Bronchial epithelial cell (primary cell): ENCODE results near the gene ADAM23. TPM values are rescaled to one million over a fixed set of nuclear protein-coding genes. Genes with fewer than 3 reads are reported as not detected.

ENCODE experiments used
- DNase-seq: peaks from one replicate; pipeline ENCODE4 v3.0.0-alpha.2; 2010; ENCODE audit warnings: low read depth
- FAIRE-seq: peaks from 2 replicates; lab custom pipeline; 2011; peaks lifted over from hg19 to GRCh38; lab: Jason Lieb, UNC
- H3K27me3 ChIP-seq: 2 replicates; pipeline ENCODE4 v1.5.1; 2011; ENCODE audit warnings: low read length; ENCODE audit not compliant: control insufficient read depth, insufficient read depth
- H3K36me3 ChIP-seq: 2 replicates; pipeline ENCODE4 v1.5.1; 2011; ENCODE audit warnings: low read length; ENCODE audit not compliant: control insufficient read depth, insufficient read depth
- H3K4me3 ChIP-seq: 2 replicates; pipeline ENCODE4 v1.5.1; 2011; ENCODE audit warnings: mild to moderate bottlenecking, low read depth, low read length, control low read depth
- total RNA-seq: library from RNA; depleted of rRNA; stranded (reverse); fragments of >200 nt; gene quantifications from 2 replicates; pipeline ENCODE4 v1.2.1, GENCODE V29; 2014
- TF ChIP-seq, protein P1 (sequence below): IDR thresholded peaks from 2 replicates; pipeline ENCODE4 v1.5.1; 2011; ENCODE audit warnings: mild to moderate bottlenecking, moderate library complexity, low read length, control low read depth, inconsistent platforms; ENCODE audit not compliant: insufficient read depth, severe bottlenecking

The ADAM23 gene
- total RNA-seq, 1 donor from 2014 or later = under 0.01 TPM

DNA sequence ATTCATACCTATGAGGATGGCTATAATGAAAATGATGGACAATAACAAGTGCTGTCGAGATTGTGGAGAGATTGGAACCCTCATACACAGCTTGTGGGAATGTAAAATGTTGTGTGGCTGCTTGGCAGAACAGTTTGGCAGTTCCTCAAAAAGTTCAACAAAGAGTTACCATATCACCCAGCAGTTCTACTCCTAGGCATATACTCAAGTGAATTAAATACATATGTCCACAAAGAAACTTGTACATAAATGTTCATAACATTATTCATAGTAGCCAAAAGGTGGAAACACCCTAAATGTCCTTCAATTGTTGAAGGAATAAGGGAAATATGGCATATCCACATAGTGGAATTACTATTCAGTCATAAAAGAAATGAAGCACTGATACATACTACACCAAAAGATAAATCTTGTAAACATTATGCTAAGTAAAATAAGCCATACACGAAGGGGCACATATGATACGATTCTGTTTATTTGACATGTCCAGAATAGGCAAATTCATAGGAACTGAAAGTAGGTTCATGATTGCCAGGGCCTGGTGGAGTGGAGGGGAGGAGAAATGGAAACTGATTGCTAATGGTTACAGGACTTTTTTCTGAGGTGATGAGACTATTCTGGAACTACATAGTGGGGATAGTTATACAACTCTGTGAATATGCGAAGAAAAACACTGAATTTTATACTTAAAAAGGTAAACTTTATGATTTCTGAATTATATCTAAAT is 92.1 kb downstream of the ADAM23 start:
- FAIRE-seq = no peak
- TF ChIP-seq, protein P1, sequence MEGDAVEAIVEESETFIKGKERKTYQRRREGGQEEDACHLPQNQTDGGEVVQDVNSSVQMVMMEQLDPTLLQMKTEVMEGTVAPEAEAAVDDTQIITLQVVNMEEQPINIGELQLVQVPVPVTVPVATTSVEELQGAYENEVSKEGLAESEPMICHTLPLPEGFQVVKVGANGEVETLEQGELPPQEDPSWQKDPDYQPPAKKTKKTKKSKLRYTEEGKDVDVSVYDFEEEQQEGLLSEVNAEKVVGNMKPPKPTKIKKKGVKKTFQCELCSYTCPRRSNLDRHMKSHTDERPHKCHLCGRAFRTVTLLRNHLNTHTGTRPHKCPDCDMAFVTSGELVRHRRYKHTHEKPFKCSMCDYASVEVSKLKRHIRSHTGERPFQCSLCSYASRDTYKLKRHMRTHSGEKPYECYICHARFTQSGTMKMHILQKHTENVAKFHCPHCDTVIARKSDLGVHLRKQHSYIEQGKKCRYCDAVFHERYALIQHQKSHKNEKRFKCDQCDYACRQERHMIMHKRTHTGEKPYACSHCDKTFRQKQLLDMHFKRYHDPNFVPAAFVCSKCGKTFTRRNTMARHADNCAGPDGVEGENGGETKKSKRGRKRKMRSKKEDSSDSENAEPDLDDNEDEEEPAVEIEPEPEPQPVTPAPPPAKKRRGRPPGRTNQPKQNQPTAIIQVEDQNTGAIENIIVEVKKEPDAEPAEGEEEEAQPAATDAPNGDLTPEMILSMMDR = no peak
- H3K36me3 ChIP-seq = no peaks in the 10 kb centered on the region
- H3K27me3 ChIP-seq = no peaks in the 10 kb centered on the region
- no peak overlapping the region for H3K4me3 ChIP-seq
- no peak for DNase-seq

DNA sequence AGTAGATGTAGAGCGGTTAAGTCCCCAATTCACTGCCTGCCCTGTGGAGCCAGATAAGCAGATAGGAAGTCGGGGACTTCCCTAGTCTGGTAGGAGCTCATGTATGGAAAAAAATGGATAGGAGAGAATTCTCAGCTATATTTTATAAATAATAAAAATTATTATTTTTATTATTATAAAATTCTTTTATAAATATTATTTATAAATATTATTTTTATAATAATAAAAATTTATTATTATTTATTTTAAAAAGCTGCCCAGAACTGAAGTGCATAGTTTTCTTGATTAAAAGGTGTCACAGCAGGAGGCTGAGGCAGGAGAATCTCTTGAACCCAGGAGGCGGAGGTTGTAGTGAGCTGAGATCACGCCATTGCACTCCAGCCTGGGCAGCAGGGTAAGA is 97.4 kb downstream of the ADAM23 start:
- no peak for DNase-seq
- Histone ChIP-seq H3K27me3 (no peaks in the 10 kb centered on the region), H3K4me3 (no peak overlapping the region), H3K36me3 (no peaks in the 10 kb centered on the region)
- TF ChIP-seq, protein P1 = no peak
- FAIRE-seq = no peak

DNA sequence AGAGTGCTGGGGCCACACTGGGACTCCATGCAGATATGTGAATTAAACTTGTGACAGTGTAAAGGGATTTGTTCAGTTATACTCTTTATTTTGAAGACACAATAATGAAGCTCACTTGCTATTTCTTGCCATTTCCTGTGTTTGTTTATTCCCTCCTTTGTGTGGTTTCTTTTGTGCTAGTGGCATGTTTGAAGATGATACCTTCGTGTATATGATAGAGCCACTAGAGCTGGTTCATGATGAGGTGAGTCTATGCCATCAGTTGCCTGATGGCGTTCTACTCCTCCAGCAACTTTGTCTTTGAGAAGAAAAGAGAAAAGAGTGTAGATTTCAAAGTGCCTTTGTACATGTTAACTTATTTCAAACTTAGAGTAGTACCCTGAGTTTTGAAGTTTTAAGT is 99.7 kb downstream of the ADAM23 start:
- H3K4me3 ChIP-seq = no peak overlapping the region
- no peaks in the 10 kb centered on the region for H3K36me3 ChIP-seq
- FAIRE-seq = no peak

DNA sequence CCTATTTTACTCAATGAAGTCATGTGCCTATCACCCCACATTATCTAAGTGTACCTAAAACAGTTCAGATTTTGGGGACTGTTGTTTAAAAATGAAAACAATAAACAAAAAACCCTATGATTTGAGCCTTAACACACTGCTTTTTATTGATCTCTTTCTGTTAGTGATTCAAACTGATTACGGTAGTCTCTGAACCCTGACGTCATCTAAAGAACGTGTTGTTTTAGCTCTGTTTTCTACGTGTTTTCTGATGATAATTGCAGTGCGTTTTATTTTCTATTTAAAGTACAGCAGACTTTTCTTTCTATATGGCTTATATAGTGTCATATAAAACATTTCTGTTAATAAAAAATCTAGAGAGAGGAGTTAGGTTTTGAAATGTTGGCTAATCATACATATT is 105.1 kb downstream of the ADAM23 start:
- Histone ChIP-seq H3K4me3 (no peak overlapping the region), H3K36me3 (no peaks in the 10 kb centered on the region), H3K27me3 (no peaks in the 10 kb centered on the region)
- DNase-seq (no peak), FAIRE-seq (no peak)
- TF ChIP-seq, protein P1 = no peak

More for the DNA sequence above, 99.7 kb downstream of the ADAM23 start:
- H3K27me3 ChIP-seq = no peaks in the 10 kb centered on the region
- TF ChIP-seq, protein P1 = no peak
- no peak for DNase-seq

DNA sequence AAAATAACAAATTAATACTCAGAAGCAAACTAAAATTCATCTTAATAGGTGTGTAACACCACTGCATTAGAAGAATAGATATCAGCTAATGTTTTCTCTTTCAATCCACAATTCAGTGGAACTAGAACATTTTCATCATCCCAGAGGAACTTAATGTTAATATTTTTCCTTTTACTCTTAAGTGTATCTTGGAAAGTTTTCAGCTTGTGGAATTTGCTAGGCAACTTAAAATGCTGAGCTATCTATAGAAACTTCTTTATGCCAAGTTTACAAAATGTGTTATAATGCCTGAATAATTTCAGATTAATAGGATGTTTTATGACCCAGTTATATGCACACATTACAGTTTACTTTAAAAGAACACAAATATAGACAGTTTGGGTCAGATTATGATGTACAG is 112.4 kb downstream of the ADAM23 start:
- FAIRE-seq (no peak), DNase-seq (no peak)
- Histone ChIP-seq H3K27me3 (no peaks in the 10 kb centered on the region), H3K36me3 (no peaks in the 10 kb centered on the region), H3K4me3 (no peak overlapping the region)
- TF ChIP-seq, protein P1 = no peak
